H9 (cell line): ENCODE results near the gene ADGRD1. TPM values are rescaled to one million over a fixed set of nuclear protein-coding genes. Genes with fewer than 3 reads are reported as not detected.

Experiments
- DNase-seq: peaks from one replicate; pipeline ENCODE4 v3.0.0-alpha.2; 2017
- H2AFZ ChIP-seq: one replicate; pipeline ENCODE4 v1.6.1; 2013; ENCODE audit warnings: mild to moderate bottlenecking, low read length, control low read depth, moderate library complexity
- H2AK5ac ChIP-seq: 2 replicates; pipeline ENCODE4 v1.6.1; 2013; ENCODE audit warnings: low read length, control low read depth, mixed read lengths; ENCODE audit not compliant: insufficient read length
- H2BK120ac ChIP-seq: one replicate; pipeline ENCODE4 v1.6.1; 2013; ENCODE audit warnings: low read depth, mild to moderate bottlenecking, low read length, control low read depth, inconsistent platforms; ENCODE audit not compliant: poor library complexity, severe bottlenecking
- H2BK12ac ChIP-seq: 2 replicates; pipeline ENCODE4 v1.6.1; 2013; ENCODE audit warnings: low read length, control low read depth, mixed read lengths, low read depth; ENCODE audit not compliant: insufficient read length
- H2BK15ac ChIP-seq: 2 replicates; pipeline ENCODE4 v1.6.1; 2013; ENCODE audit warnings: low read depth, low read length, control low read depth
- H2BK20ac ChIP-seq: one replicate; pipeline ENCODE4 v1.6.1; 2013; ENCODE audit warnings: low read depth, mild to moderate bottlenecking, low read length, control low read depth, inconsistent platforms; ENCODE audit not compliant: poor library complexity, severe bottlenecking
- H2BK5ac ChIP-seq: 2 replicates; pipeline ENCODE4 v1.6.1; 2013; ENCODE audit warnings: low read length, control low read depth, mixed read lengths; ENCODE audit not compliant: insufficient read length
- H3K14ac ChIP-seq: 2 replicates; pipeline ENCODE4 v1.6.1; 2013; ENCODE audit warnings: low read length, control low read depth; ENCODE audit not compliant: insufficient read depth
- H3K18ac ChIP-seq: 2 replicates; pipeline ENCODE4 v1.6.1; 2013; ENCODE audit warnings: low read depth, mild to moderate bottlenecking, mixed read lengths, low read length, control low read depth; ENCODE audit not compliant: insufficient read length
- H3K23ac ChIP-seq: 2 replicates; pipeline ENCODE4 v1.6.1; 2013; ENCODE audit warnings: low read length, control low read depth, mixed read lengths, low read depth; ENCODE audit not compliant: insufficient read length
- H3K23me2 ChIP-seq: 2 replicates; pipeline ENCODE4 v1.6.1; 2013; ENCODE audit warnings: low read depth, mild to moderate bottlenecking, mixed read lengths, low read length, control low read depth; ENCODE audit not compliant: insufficient read length, poor library complexity, severe bottlenecking
- H3K27ac ChIP-seq: 2 replicates; pipeline ENCODE4 v1.5.1; 2013; ENCODE audit warnings: low read length, control low read depth, mixed read lengths, low read depth; ENCODE audit not compliant: insufficient read length
- H3K27me3 ChIP-seq: 2 replicates; pipeline ENCODE4 v1.6.1; 2013; ENCODE audit warnings: low read length, control low read depth, inconsistent platforms; ENCODE audit not compliant: insufficient read depth
- H3K4ac ChIP-seq: 2 replicates; pipeline ENCODE4 v1.6.1; 2013; ENCODE audit warnings: low read depth, mild to moderate bottlenecking, control low read depth, inconsistent platforms, low read length, moderate library complexity
- H3K4me1 ChIP-seq: 2 replicates; pipeline ENCODE4 v1.6.1; 2013; ENCODE audit warnings: low read length, control low read depth, inconsistent platforms; ENCODE audit not compliant: insufficient read depth
- H3K4me2 ChIP-seq: 2 replicates; pipeline ENCODE4 v1.6.1; 2013; ENCODE audit warnings: low read length, control low read depth, mixed read lengths; ENCODE audit not compliant: insufficient read length, insufficient read depth
- H3K56ac ChIP-seq: 2 replicates; pipeline ENCODE4 v1.6.1; 2013; ENCODE audit warnings: low read depth, mild to moderate bottlenecking, mixed read lengths, low read length, control low read depth; ENCODE audit not compliant: insufficient read length
- H3K79me1 ChIP-seq: 2 replicates; pipeline ENCODE4 v1.6.1; 2013; ENCODE audit warnings: low read depth, mild to moderate bottlenecking, moderate library complexity, low read length, control low read depth, inconsistent platforms; ENCODE audit not compliant: insufficient read depth, poor library complexity, severe bottlenecking
- H3K79me2 ChIP-seq: 2 replicates; pipeline ENCODE4 v1.6.1; 2013; ENCODE audit warnings: low read length, control low read depth, inconsistent platforms; ENCODE audit not compliant: insufficient read depth
- H3K9ac ChIP-seq: 2 replicates; pipeline ENCODE4 v1.6.1; 2013; ENCODE audit warnings: low read length, control low read depth, mixed read lengths; ENCODE audit not compliant: insufficient read length; ENCODE audit errors: extremely low read depth
- H3K9me3 ChIP-seq: one replicate; pipeline ENCODE4 v1.6.1; 2013; ENCODE audit warnings: low read depth, low read length, inconsistent platforms; ENCODE audit not compliant: control insufficient read depth
- H3T11ph ChIP-seq: one replicate; pipeline ENCODE4 v1.6.1; 2013; ENCODE audit warnings: mild to moderate bottlenecking, low read length, control low read depth, inconsistent platforms
- H4K20me1 ChIP-seq: one replicate; pipeline ENCODE4 v1.6.1; 2013; ENCODE audit not compliant: control insufficient read depth, insufficient read length, insufficient read depth
- H4K5ac ChIP-seq: 2 replicates; pipeline ENCODE4 v1.6.1; 2013; ENCODE audit warnings: low read depth, mild to moderate bottlenecking, mixed read lengths, low read length, control low read depth; ENCODE audit not compliant: insufficient read length
- H4K8ac ChIP-seq: replicated peaks from 2 replicates; pipeline ENCODE4 v1.6.1; 2013; ENCODE audit warnings: low read length, control low read depth, mixed read lengths, low read depth; ENCODE audit not compliant: insufficient read length
- H4K91ac ChIP-seq: 2 replicates; pipeline ENCODE4 v1.6.1; 2013; ENCODE audit warnings: low read depth, mild to moderate bottlenecking, moderate library complexity, mixed read lengths, low read length, control low read depth; ENCODE audit not compliant: insufficient read length
- H3K27ac Mint-ChIP-seq, 3 experiments: 2 replicates in 2 of 3; 3 replicates in 1 of 3; pipeline ENCODE4 v1.8.0; 2020 to 2021; ENCODE audit warnings: mixed read lengths in 3 of 3, mild to moderate bottlenecking in 1 of 3, moderate library complexity in 1 of 3
- H3K27me3 Mint-ChIP-seq: 2 replicates; pipeline ENCODE4 v1.8.0; 2021; ENCODE audit warnings: low read depth, mild to moderate bottlenecking, moderate library complexity, mixed read lengths
- H3K36me3 Mint-ChIP-seq, 3 experiments: 2 replicates in 2 of 3; 3 replicates in 1 of 3; pipeline ENCODE4 v1.8.0; 2020 to 2021; ENCODE audit warnings: low read depth in 3 of 3, mixed read lengths in 3 of 3; ENCODE audit not compliant: insufficient read depth in 1 of 3
- H3K4me1 Mint-ChIP-seq, 2 experiments: 2 replicates each; pipeline ENCODE4 v1.8.0; 2020; ENCODE audit warnings: mixed read lengths in 2 of 2
- H3K4me3 Mint-ChIP-seq, 2 experiments: 2 replicates in 1 of 2; 3 replicates in 1 of 2; pipeline ENCODE4 v1.8.0; 2020 to 2021; ENCODE audit warnings: mild to moderate bottlenecking in 2 of 2, mixed read lengths in 2 of 2, moderate library complexity in 1 of 2
- H3K9me3 Mint-ChIP-seq, 2 experiments: 2 replicates in 1 of 2; 3 replicates in 1 of 2; pipeline ENCODE4 v1.8.0; 2020; ENCODE audit warnings: mild to moderate bottlenecking in 2 of 2, mixed read lengths in 2 of 2, moderate library complexity in 1 of 2
- CTCF ChIP-seq: fragments of 200-600 bp; sonication (generic); conservative IDR thresholded peaks from 3 replicates; pipeline ENCODE4 v1.8.0; 2021; ENCODE audit warnings: antibody characterized with exemption, mild to moderate bottlenecking
- WGBS: extraction: QIAGEN DNeasy Blood & Tissue Kit; methylation state at CpG from one replicate; pipeline ENCODE4 v1.1.7; 2013; ENCODE audit warnings: missing lambda C conversion rate, low lambda C conversion rate, mixed read lengths; ENCODE audit not compliant: insufficient read length; ENCODE audit errors: extremely low coverage; 5-methylcytosine and 5-hydroxymethylcytosine counted together
- total RNA-seq: library from RNA; stranded (reverse); gene quantifications from 2 replicates; pipeline ENCODE4 v1.2.1, GENCODE V29; 2021

The ADGRD1 gene
- total RNA-seq, 1 experiment from 2014 or later = 0.52 TPM

DNA sequence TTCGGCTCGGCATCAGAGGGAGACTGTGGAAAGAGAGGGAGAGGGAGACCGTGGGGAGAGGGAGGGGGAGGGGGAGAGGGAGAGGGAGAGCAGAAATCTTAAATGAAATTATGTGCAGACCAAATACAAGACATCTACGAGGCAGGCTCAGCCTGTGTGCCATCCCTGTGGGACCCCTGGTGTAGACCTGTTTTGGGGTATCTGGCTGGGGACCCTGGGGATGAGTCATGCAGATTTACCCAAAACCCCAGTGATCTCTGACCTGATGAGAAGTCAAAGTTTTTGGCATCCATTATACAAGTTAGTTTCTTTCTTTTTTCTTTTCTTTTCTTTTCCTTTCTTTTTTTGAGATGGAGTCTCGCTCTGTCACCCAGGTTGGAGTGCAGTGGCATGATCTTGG lies 44.4 kb downstream of the ADGRD1 start:
- Histone ChIP-seq H2BK120ac (no peak overlapping the region), H3T11ph (no peak overlapping the region), H2BK12ac (no peak overlapping the region), H4K5ac (no peak overlapping the region), H2BK20ac (no peak overlapping the region), H4K8ac (no peak overlapping the region), H3K4me2 (no peak overlapping the region), H2BK15ac (no peak overlapping the region), H3K9ac (no peak overlapping the region), H3K14ac (no peak overlapping the region), H3K23me2 (no peaks in the 10 kb centered on the region), H3K79me2 (no peaks in the 10 kb centered on the region), H4K91ac (no peak overlapping the region), H3K56ac (no peak overlapping the region), H2AK5ac (no peak overlapping the region), H3K4me1 (no peaks in the 10 kb centered on the region), H3K9me3 (no peaks in the 10 kb centered on the region), H3K4ac (no peak overlapping the region), H3K27ac (no peak overlapping the region), H3K18ac (no peak overlapping the region), H2BK5ac (no peak overlapping the region), H2AFZ (no peak overlapping the region), H3K79me1 (no peaks in the 10 kb centered on the region), H3K27me3 (no peaks in the 10 kb centered on the region), H4K20me1 (no peaks in the 10 kb centered on the region), H3K23ac (no peak overlapping the region)
- no peak for TF ChIP-seq CTCF
- no peak for DNase-seq
- Mint-ChIP-seq H3K36me3 (peaks cover 9 to 22% (median 11%) of the 10 kb centered on the region in 3 experiments), H3K4me1 (peaks cover 0 to 6% of the 10 kb centered on the region in 2 experiments; a peak in 1 of 4 replicates), H3K27ac (no peak overlapping the region; a peak in 1 of 7 replicates), H3K9me3 (peaks cover 33 to 35% of the 10 kb centered on the region in 2 experiments), H3K4me3 (no peak overlapping the region), H3K27me3 (peaks cover 6% of the 10 kb centered on the region)
- no CpG with 5 or more reads among the region's 5 CpGs for WGBS
